K562 (cell line): Measurements from ENCODE around the gene WDR46. TPM values are rescaled to one million over a fixed set of nuclear protein-coding genes. Genes with fewer than 3 reads are reported as not detected.

Experiments used
- ATAC-seq: fragments of 200-7000 bp; cut with Tn5 transposase; 3 replicates; pipeline ENCODE4 v1.9.1; 2020; ENCODE audit warnings: moderate library complexity
- BruUV-seq: library from RNA; stranded (reverse); fragments of 400-500 nt; replicated peaks from 2 replicates; lab custom pipeline; 2021; lab: Mats Ljungman, UMichigan
- CTCF ChIA-PET: fragments of 300-600 bp; formaldehyde crosslinking; extraction: SDS; loops from one replicate; lab custom pipeline; 2021; ENCODE audit warnings: low intra/inter-chr PET ratio; lab: Yijun Ruan, JAX
- POLR2A ChIA-PET: fragments of 300-600, 350-650 bp; sonication (Branson Sonifier 250); formaldehyde crosslinking; extraction: SDS; loops from one replicate; lab custom pipeline; 2021; ENCODE audit warnings: antibody characterized with exemption, inconsistent platforms; lab: Yijun Ruan, JAX
- DNase-seq, 4 experiments: peaks; one replicate each; pipeline versions ENCODE4 v3.0.0 to v3.0.0-alpha.2; 2011 to 2018; ENCODE audit warnings: low spot score in 3 of 4, mixed read lengths in 3 of 4; ENCODE audit errors: extremely low read depth in 1 of 4
- FAIRE-seq: peaks from 2 replicates; lab custom pipeline; 2011; peaks lifted over from hg19 to GRCh38; lab: Jason Lieb, UNC
- H2AFZ ChIP-seq: 2 replicates; pipeline ENCODE4 v1.6.0; 2011; ENCODE audit warnings: low read depth, low read length, control low read depth, inconsistent platforms
- H3K27ac ChIP-seq: fragments of 200-600 bp; 3 replicates; pipeline ENCODE4 v1.8.0; 2011; ENCODE audit warnings: low read depth, mild to moderate bottlenecking, control low read depth, inconsistent platforms, low read length, moderate library complexity, mixed read lengths; ENCODE audit errors: extremely low read depth
- H3K27me3 ChIP-seq, 2 experiments: fragments of 300-600 bp in 1 of 2; 2 replicates in 1 of 2; 3 replicates in 1 of 2; pipeline versions ENCODE4 v1.6.0 to v1.8.0; 2011; ENCODE audit warnings: inconsistent platforms in 2 of 2, low read length in 2 of 2, mild to moderate bottlenecking in 1 of 2, mixed read lengths in 1 of 2, moderate library complexity in 1 of 2; ENCODE audit not compliant: control insufficient read depth in 2 of 2, insufficient read depth in 2 of 2
- H3K36me3 ChIP-seq: fragments of 300-600 bp; 3 replicates; pipeline ENCODE4 v1.8.0; 2011; ENCODE audit warnings: mild to moderate bottlenecking, low read length, inconsistent platforms; ENCODE audit not compliant: control insufficient read depth, insufficient read depth
- H3K4me1 ChIP-seq, 2 experiments: fragments of 200-600 bp in 1 of 2; replicated peaks in 1 of 2; 2 replicates in 1 of 2; 3 replicates in 1 of 2; pipeline versions ENCODE4 v1.5.1 to v1.8.0; 2011; ENCODE audit warnings: inconsistent platforms in 2 of 2, low read length in 2 of 2, mild to moderate bottlenecking in 1 of 2, mixed read lengths in 1 of 2, moderate library complexity in 1 of 2; ENCODE audit not compliant: control insufficient read depth in 2 of 2, insufficient read depth in 2 of 2
- H3K4me2 ChIP-seq: 2 replicates; pipeline ENCODE4 v1.6.1; 2011; ENCODE audit warnings: low read length, control low read depth, inconsistent platforms, mixed read lengths; ENCODE audit not compliant: insufficient read depth
- H3K4me3 ChIP-seq: fragments of 200-600 bp; sonication (generic), shearing (Covaris generic); 2 replicates; pipeline ENCODE4 v1.5.1; 2016; ENCODE audit warnings: control low read depth, inconsistent platforms
- H3K79me2 ChIP-seq: fragments of 200-600 bp; 3 replicates; pipeline ENCODE4 v1.8.0; 2011; ENCODE audit warnings: low read length, inconsistent platforms; ENCODE audit not compliant: control insufficient read depth, insufficient read depth
- H3K9ac ChIP-seq, 2 experiments: 2 replicates each; pipeline versions ENCODE4 v1.6.0 to v1.6.1; 2011; ENCODE audit warnings: low read depth in 2 of 2, low read length in 2 of 2, control low read depth in 1 of 2, inconsistent platforms in 1 of 2, mild to moderate bottlenecking in 1 of 2, mixed read lengths in 1 of 2; ENCODE audit not compliant: insufficient read depth in 1 of 2
- H3K9me1 ChIP-seq: one replicate; pipeline ENCODE4 v1.6.0; 2011; ENCODE audit warnings: inconsistent platforms, mild to moderate bottlenecking, low read length, moderate library complexity; ENCODE audit not compliant: control insufficient read depth, insufficient read depth
- H3K9me3 ChIP-seq: replicated peaks from 2 replicates; pipeline ENCODE4 v1.5.1; 2011; ENCODE audit warnings: low read depth, low read length, inconsistent platforms; ENCODE audit not compliant: control insufficient read depth, insufficient read depth
- H4K20me1 ChIP-seq: replicated peaks from 2 replicates; pipeline ENCODE4 v1.6.1; 2011; ENCODE audit warnings: low read length, inconsistent platforms, mixed read lengths; ENCODE audit not compliant: control insufficient read depth, insufficient read depth
- BCLAF1 ChIP-seq, 2 experiments: fragments of 450-650 bp in 1 of 2; IDR thresholded peaks; 2 replicates each; pipeline ENCODE4 v1.6.1; 2011 to 2017; ENCODE audit warnings: low read depth in 2 of 2, antibody characterized with exemption in 1 of 2, borderline replicate concordance in 1 of 2, low read length in 1 of 2, mild to moderate bottlenecking in 1 of 2, mixed read lengths in 1 of 2; ENCODE audit not compliant: control insufficient read depth in 1 of 2
- CREM ChIP-seq: IDR thresholded peaks from 2 replicates; pipeline ENCODE4 v1.6.1; 2014; ENCODE audit warnings: antibody characterized with exemption, low read depth
- HINFP ChIP-seq: fragments of 450-650 bp; conservative IDR thresholded peaks from 2 replicates; pipeline ENCODE4 v1.6.1; 2016; ENCODE audit warnings: missing genetic modification characterization, low read depth, mild to moderate bottlenecking, control low read depth, missing compliant biosample characterization
- HMG20A ChIP-seq: fragments of 450-650 bp; formaldehyde crosslinking; conservative IDR thresholded peaks from 2 replicates; pipeline ENCODE4 v1.4.0; 2020; ENCODE audit warnings: mild to moderate bottlenecking, mixed read lengths
- KDM5B ChIP-seq: fragments of 200-600 bp; sonication (generic); IDR thresholded peaks from 2 replicates; pipeline ENCODE4 v1.6.1; 2012; ENCODE audit warnings: low read depth, mild to moderate bottlenecking, moderate library complexity, low read length, control low read depth, inconsistent platforms; ENCODE audit not compliant: insufficient replicate concordance
- PBX2 ChIP-seq, 2 experiments: IDR thresholded peaks in 1 of 2; conservative IDR thresholded peaks in 1 of 2; 2 replicates each; pipeline ENCODE4 v1.6.1; 2016; ENCODE audit warnings: low read depth in 2 of 2, mild to moderate bottlenecking in 1 of 2, missing compliant biosample characterization in 1 of 2, missing genetic modification characterization in 1 of 2, moderate library complexity in 1 of 2
- PURB ChIP-seq: sonication (generic); formaldehyde crosslinking; IDR thresholded peaks from 2 replicates; pipeline ENCODE4 v1.9.0; 2021; ENCODE audit warnings: low read depth, mild to moderate bottlenecking, missing genetic modification reagents
- ZBTB2 ChIP-seq: fragments of 450-650 bp; IDR thresholded peaks from 2 replicates; pipeline ENCODE4 v1.6.1; 2016; ENCODE audit warnings: antibody characterized with exemption
- ZNF695 ChIP-seq: fragments of 450-650 bp; formaldehyde crosslinking; IDR thresholded peaks from 2 replicates; pipeline ENCODE4 v1.4.0; 2020; ENCODE audit warnings: mild to moderate bottlenecking, moderate library complexity
- WGBS: fragments of 100-300 bp; shearing (Covaris generic); methylation state at CpG from one replicate; pipeline ENCODE4 v1.1.6; 2016; ENCODE audit warnings: low coverage, mixed read lengths; ENCODE audit not compliant: insufficient coverage; ENCODE audit errors: missing lambda C conversion rate; 5-methylcytosine and 5-hydroxymethylcytosine counted together
- in situ Hi-C: fragments of 300-500 bp; cut with MboI; formaldehyde crosslinking; loops from 4 replicates; pipeline ENCODE4 v1.15.0; 2018; ENCODE audit warnings: inconsistent platforms, mixed read lengths
- intact Hi-C: fragments of 100-400 bp; cut with micrococcal nuclease; formaldehyde crosslinking; loops from 2 replicates; pipeline ENCODE4 v1.14.2; 2022
- polyA plus RNA-seq, 8 experiments: library from polyadenylated mRNA; depleted of rRNA in 4 of 8; stranded (reverse) in 5 of 8; unstranded in 3 of 8; fragments of >200 nt; fragmentation: Nextera tagmentation in 2 of 8; fragmentation: Illumina TruSeq in 1 of 8; extraction: Ambion mirVana in 2 of 8; extraction: Trizol in 1 of 8; gene quantifications; 2 replicates each; pipeline versions ENCODE4 v1.2.1 to v1.2.3, GENCODE V29; 2011 to 2014; ENCODE audit warnings: inconsistent platforms in 1 of 8, missing spikeins in 1 of 8
- total RNA-seq, 7 experiments: library from RNA; depleted of rRNA in 6 of 7; stranded (reverse); fragments of >200 nt in 6 of 7; fragmentation: Illumina TruSeq in 2 of 7; extraction: Trizol in 2 of 7; gene quantifications; 2 replicates each; pipeline versions ENCODE4 v1.2.1 to v1.2.3, GENCODE V29; 2011 to 2021; ENCODE audit warnings: low replicate concordance in 1 of 7

Gene WDR46
- total and polyA plus RNA-seq, 9 of the 15 experiments (the other 6 are each of a cell fraction or from before 2014, with no cell fraction given), result 8.9 to 146 (median 93.1) TPM

DNA sequence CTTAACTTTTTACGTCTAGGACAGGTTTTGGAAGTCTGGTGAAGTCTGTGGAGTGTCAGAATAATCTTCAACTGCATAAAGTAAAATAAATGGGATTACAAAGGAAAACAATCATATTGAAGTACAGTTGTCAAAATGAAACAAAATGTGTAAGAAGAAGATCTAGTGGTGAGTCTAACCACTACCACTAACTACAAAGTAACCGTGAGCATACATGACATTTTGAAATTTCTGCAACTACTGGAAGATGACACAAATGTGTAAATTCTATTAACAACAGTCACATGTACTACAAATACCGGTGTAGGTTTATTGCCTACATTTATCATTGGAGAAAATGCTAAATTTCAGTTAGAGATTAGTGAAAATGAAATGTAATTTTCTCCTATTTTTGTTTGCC is 47.1 kb downstream of the WDR46 start (continued):
- TF ChIP-seq PURB (CRISPR knock-in tag), result no peak

DNA sequence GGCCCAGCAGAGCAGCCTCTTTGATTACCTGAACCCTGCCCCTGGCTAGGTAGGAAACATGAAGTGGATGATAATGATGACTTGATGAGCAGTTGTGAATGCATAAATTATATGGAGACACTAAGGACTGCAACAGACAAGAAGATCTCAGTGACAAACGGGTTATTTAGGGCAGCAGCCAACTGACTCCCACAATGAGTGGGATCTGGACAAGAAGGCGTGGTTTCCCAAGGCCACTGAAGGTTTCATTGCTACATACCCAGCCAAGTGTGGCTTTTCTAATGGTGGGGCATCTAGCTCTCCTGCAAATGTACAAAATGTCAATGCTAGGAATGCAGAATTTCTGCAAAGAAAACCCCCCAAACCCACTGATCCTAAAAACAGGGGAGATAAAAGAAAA is 51.3 kb downstream of the WDR46 start:
- 0 out of 2 replicates have a peak, but pooled peaks cover 3% of the 10 kb centered on the region for H4K20me1 ChIP-seq
- TF ChIP-seq PBX2 (CRISPR knock-in tag; IDR thresholded peaks at IDR 0.05; ENCODE audit: low read depth) (no peak), PBX2 (tag; conservative IDR thresholded peaks at IDR 0.05; ENCODE audit: low read depth) (0 out of 2 replicates have a peak, but pooled peaks have one; percentile 20), HMG20A (CRISPR knock-in tag) (no peak), KDM5B (no peak), CREM (no peak), ZBTB2 (no peak), BCLAF1 (IDR thresholded peaks at IDR 0.05; ENCODE audit: borderline replicate concordance in 1 of 2, control insufficient read depth in 1 of 2, low read depth in 2 of 2, low read length in 1 of 2) (no peak), ZNF695 (CRISPR knock-in tag) (no peak), HINFP (tag) (no peak)
- ATAC-seq (no peak), DNase-seq (no peak), FAIRE-seq (no peak)
- no peaks in the 10 kb centered on the region for H3K36me3 ChIP-seq
- H3K27me3 ChIP-seq, result peaks cover 57 to 72% of the 10 kb centered on the region in 2 experiments
- H3K9me1 ChIP-seq, result no peaks in the 10 kb centered on the region
- H3K4me3 ChIP-seq, result no peak overlapping the region
- no peaks in the 10 kb centered on the region for H3K4me1 ChIP-seq
- no peak overlapping the region for H2AFZ ChIP-seq
- no peak overlapping the region for H3K4me2 ChIP-seq
- intact Hi-C loops, result no loop called here
- ChIA-PET CTCF (no interaction called here), POLR2A (interaction anchor here (0.6 to 7.1 kb wide), 3 partner anchors 11 to 1081 kb away, joined by 3 to 57 read pairs (median 3); partner anchors contain the start of genes RPS18 and VPS52)
- H3K79me2 ChIP-seq, result no peaks in the 10 kb centered on the region
- H3K9ac ChIP-seq, result no peak overlapping the region
- no TSS peak for BruUV-seq
- no peaks in the 10 kb centered on the region for H3K9me3 ChIP-seq
- in situ Hi-C loops, result no loop called here
- 0% methylated on average over 2 of the region's 2 CpGs for WGBS
- H3K27ac ChIP-seq, result no peak overlapping the region
